Measurements from ENCODE around the gene ASCL2.

Gene ASCL2

GRCh38 chr11:2314525-2315394 is 44.4 kb upstream of the ASCL2 start:
- H3K9me3 ChIP-seq (ENCODE audit: control insufficient read depth in 5 of 5, low read length in 5 of 5): peaks cover 0 to 8% (median 6%) of the 10 kb centered on the region in 5 donors
- H3K36me3 ChIP-seq (ENCODE audit: control insufficient read depth in 5 of 5, insufficient read depth in 5 of 5, low read length in 5 of 5): no peaks in the 10 kb centered on the region
- peak overlapping the region in 4 of 5 donors; percentile 5 to 63 (median 32) for H3K9ac ChIP-seq (ENCODE audit: low read length in 5 of 5)
- H3K27ac ChIP-seq (ENCODE audit: low read depth, low read length): peak overlapping the region; percentile 78
- H3K4me1 ChIP-seq (ENCODE audit: control insufficient read depth in 5 of 5, insufficient read depth in 5 of 5, low read length in 5 of 5): peaks cover 2 to 41% (median 36%) of the 10 kb centered on the region in 5 donors
- no peaks in the 10 kb centered on the region for H3K27me3 ChIP-seq (ENCODE audit: control insufficient read depth in 5 of 5, insufficient read depth in 4 of 5, low read length in 5 of 5)
- H3K4me3 ChIP-seq (ENCODE audit: low read depth in 1 of 5, low read length in 5 of 5): peak overlapping the region in 2 of 5 donors; percentile 37 to 46

- H3K36me3 ChIP-seq (ENCODE audit: control insufficient read depth in 5 of 5, insufficient read depth in 5 of 5, low read length in 5 of 5): no peaks in the 10 kb centered on the region
- peak overlapping the region in 3 of 5 donors; percentile 5 to 43 (median 30) for H3K9ac ChIP-seq (ENCODE audit: low read length in 5 of 5)
- peaks cover 0 to 8% (median 6%) of the 10 kb centered on the region in 5 donors for H3K9me3 ChIP-seq (ENCODE audit: control insufficient read depth in 5 of 5, low read length in 5 of 5)
- no peaks in the 10 kb centered on the region for H3K27me3 ChIP-seq (ENCODE audit: control insufficient read depth in 5 of 5, insufficient read depth in 4 of 5, low read length in 5 of 5)
- H3K4me1 ChIP-seq (ENCODE audit: control insufficient read depth in 5 of 5, insufficient read depth in 5 of 5, low read length in 5 of 5): peaks cover 2 to 41% (median 36%) of the 10 kb centered on the region in 5 donors
- H3K27ac ChIP-seq (ENCODE audit: low read depth, low read length): peak overlapping the region; percentile 78
- H3K4me3 ChIP-seq (ENCODE audit: low read depth in 1 of 5, low read length in 5 of 5): peak overlapping the region in 1 of 5 donors; percentile 40
These were observed 43.7 kb upstream of the ASCL2 start for GRCh38 chr11:2314136-2314524.

- peaks cover 2 to 41% (median 36%) of the 10 kb centered on the region in 5 donors for H3K4me1 ChIP-seq (ENCODE audit: control insufficient read depth in 5 of 5, insufficient read depth in 5 of 5, low read length in 5 of 5)
- H3K4me3 ChIP-seq (ENCODE audit: low read depth in 1 of 5, low read length in 5 of 5): no peak overlapping the region
- peaks cover 0 to 8% (median 6%) of the 10 kb centered on the region in 5 donors for H3K9me3 ChIP-seq (ENCODE audit: control insufficient read depth in 5 of 5, low read length in 5 of 5)
- no peak overlapping the region for H3K9ac ChIP-seq (ENCODE audit: low read length in 5 of 5)
- H3K36me3 ChIP-seq (ENCODE audit: control insufficient read depth in 5 of 5, insufficient read depth in 5 of 5, low read length in 5 of 5): no peaks in the 10 kb centered on the region
- H3K27ac ChIP-seq (ENCODE audit: low read depth, low read length): peak overlapping the region; percentile 78
- no peaks in the 10 kb centered on the region for H3K27me3 ChIP-seq (ENCODE audit: control insufficient read depth in 5 of 5, insufficient read depth in 4 of 5, low read length in 5 of 5)
These were observed 42.9 kb upstream of the ASCL2 start for GRCh38 chr11:2313051-2313951.

GRCh38 chr11:2312232-2313042 is 42.0 kb upstream of the ASCL2 start:
- peak overlapping the region; percentile 60 for H3K27ac ChIP-seq (ENCODE audit: low read depth, low read length)
- peaks cover 2 to 45% (median 39%) of the 10 kb centered on the region in 5 donors for H3K4me1 ChIP-seq (ENCODE audit: control insufficient read depth in 5 of 5, insufficient read depth in 5 of 5, low read length in 5 of 5)
- H3K4me3 ChIP-seq (ENCODE audit: low read depth in 1 of 5, low read length in 5 of 5): no peak overlapping the region
- no peaks in the 10 kb centered on the region for H3K36me3 ChIP-seq (ENCODE audit: control insufficient read depth in 5 of 5, insufficient read depth in 5 of 5, low read length in 5 of 5)
- no peaks in the 10 kb centered on the region for H3K27me3 ChIP-seq (ENCODE audit: control insufficient read depth in 5 of 5, insufficient read depth in 4 of 5, low read length in 5 of 5)
- peaks cover 0 to 2% (median under 1%) of the 10 kb centered on the region in 5 donors for H3K9me3 ChIP-seq (ENCODE audit: control insufficient read depth in 5 of 5, low read length in 5 of 5)
- peak overlapping the region in 2 of 5 donors; percentile 17 to 36 for H3K9ac ChIP-seq (ENCODE audit: low read length in 5 of 5)

GRCh38 chr11:2311353-2312133 is 41.2 kb upstream of the ASCL2 start:
- no peaks in the 10 kb centered on the region for H3K9me3 ChIP-seq (ENCODE audit: control insufficient read depth in 5 of 5, low read length in 5 of 5)
- H3K4me1 ChIP-seq (ENCODE audit: control insufficient read depth in 5 of 5, insufficient read depth in 5 of 5, low read length in 5 of 5): peaks cover 4 to 52% (median 47%) of the 10 kb centered on the region in 5 donors
- H3K4me3 ChIP-seq (ENCODE audit: low read depth in 1 of 5, low read length in 5 of 5): no peak overlapping the region
- no peaks in the 10 kb centered on the region for H3K27me3 ChIP-seq (ENCODE audit: control insufficient read depth in 5 of 5, insufficient read depth in 4 of 5, low read length in 5 of 5)
- H3K27ac ChIP-seq (ENCODE audit: low read depth, low read length): peak overlapping the region; percentile 60
- peak overlapping the region in 3 of 5 donors; percentile 8 to 36 (median 17) for H3K9ac ChIP-seq (ENCODE audit: low read length in 5 of 5)
- no peaks in the 10 kb centered on the region for H3K36me3 ChIP-seq (ENCODE audit: control insufficient read depth in 5 of 5, insufficient read depth in 5 of 5, low read length in 5 of 5)

- H3K36me3 ChIP-seq (ENCODE audit: control insufficient read depth in 5 of 5, insufficient read depth in 5 of 5, low read length in 5 of 5): no peaks in the 10 kb centered on the region
- no peaks in the 10 kb centered on the region for H3K27me3 ChIP-seq (ENCODE audit: control insufficient read depth in 5 of 5, insufficient read depth in 4 of 5, low read length in 5 of 5)
- no peaks in the 10 kb centered on the region for H3K9me3 ChIP-seq (ENCODE audit: control insufficient read depth in 5 of 5, low read length in 5 of 5)
- no peak overlapping the region for H3K4me3 ChIP-seq (ENCODE audit: low read depth in 1 of 5, low read length in 5 of 5)
- H3K27ac ChIP-seq (ENCODE audit: low read depth, low read length): peak overlapping the region; percentile 60
- H3K9ac ChIP-seq (ENCODE audit: low read length in 5 of 5): no peak overlapping the region
- H3K4me1 ChIP-seq (ENCODE audit: control insufficient read depth in 5 of 5, insufficient read depth in 5 of 5, low read length in 5 of 5): peaks cover 6 to 58% (median 54%) of the 10 kb centered on the region in 5 donors
These were observed 40.5 kb upstream of the ASCL2 start for GRCh38 chr11:2310786-2311352.

GRCh38 chr11:2310073-2310785 is 39.8 kb upstream of the ASCL2 start:
- H3K4me1 ChIP-seq (ENCODE audit: control insufficient read depth in 5 of 5, insufficient read depth in 5 of 5, low read length in 5 of 5): peaks cover 10 to 58% (median 55%) of the 10 kb centered on the region in 5 donors
- no peak overlapping the region for H3K27ac ChIP-seq (ENCODE audit: low read depth, low read length)

GRCh38 chr11:2309251-2310072 is 39.1 kb upstream of the ASCL2 start:
- H3K4me3 ChIP-seq (ENCODE audit: low read depth in 1 of 5, low read length in 5 of 5): no peak overlapping the region
- H3K4me1 ChIP-seq (ENCODE audit: control insufficient read depth in 5 of 5, insufficient read depth in 5 of 5, low read length in 5 of 5): peaks cover 10 to 57% (median 52%) of the 10 kb centered on the region in 5 donors
- no peaks in the 10 kb centered on the region for H3K27me3 ChIP-seq (ENCODE audit: control insufficient read depth in 5 of 5, insufficient read depth in 4 of 5, low read length in 5 of 5)
- H3K36me3 ChIP-seq (ENCODE audit: control insufficient read depth in 5 of 5, insufficient read depth in 5 of 5, low read length in 5 of 5): no peaks in the 10 kb centered on the region
- no peak overlapping the region for H3K9ac ChIP-seq (ENCODE audit: low read length in 5 of 5)
- no peak overlapping the region for H3K27ac ChIP-seq (ENCODE audit: low read depth, low read length)
- H3K9me3 ChIP-seq (ENCODE audit: control insufficient read depth in 5 of 5, low read length in 5 of 5): no peaks in the 10 kb centered on the region

More at GRCh38 chr11:2310073-2310785, 39.8 kb upstream of the ASCL2 start:
- no peaks in the 10 kb centered on the region for H3K36me3 ChIP-seq (ENCODE audit: control insufficient read depth in 5 of 5, insufficient read depth in 5 of 5, low read length in 5 of 5)
- no peaks in the 10 kb centered on the region for H3K9me3 ChIP-seq (ENCODE audit: control insufficient read depth in 5 of 5, low read length in 5 of 5)
- no peaks in the 10 kb centered on the region for H3K27me3 ChIP-seq (ENCODE audit: control insufficient read depth in 5 of 5, insufficient read depth in 4 of 5, low read length in 5 of 5)
- H3K9ac ChIP-seq (ENCODE audit: low read length in 5 of 5): no peak overlapping the region
- no peak overlapping the region for H3K4me3 ChIP-seq (ENCODE audit: low read depth in 1 of 5, low read length in 5 of 5)

Measured in subcutaneous abdominal adipose tissue (tissue), 5 donors.